Measurements from ENCODE around the gene PDE6G. TPM values are rescaled to one million over a fixed set of nuclear protein-coding genes. Genes with fewer than 3 reads are reported as not detected.

The PDE6G gene
- total RNA-seq, 1 experiment from 2014 or later = 0.34 TPM

DNA sequence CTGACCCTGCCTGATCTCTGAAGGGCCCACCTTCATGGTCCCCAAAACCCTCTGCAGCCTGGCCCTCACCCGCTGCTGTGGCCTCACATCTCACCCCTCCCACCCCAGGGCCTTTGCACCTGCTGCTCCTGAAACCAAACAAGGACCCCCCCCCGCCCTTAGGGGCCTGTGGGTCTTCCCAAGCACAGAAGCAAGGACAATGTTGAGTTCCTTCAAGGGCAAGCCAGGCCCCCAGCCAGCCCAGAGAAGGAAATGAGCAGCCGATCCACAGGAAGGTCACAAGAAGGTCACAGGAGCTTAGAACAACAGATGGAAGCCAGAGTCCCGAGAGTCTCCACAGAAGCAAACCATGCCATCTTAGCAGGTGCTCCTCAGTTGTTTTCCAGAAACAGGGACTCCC is 493 bp upstream of the PDE6G start:
- Histone ChIP-seq H3K9me3 (replicated peaks) (no peaks in the 10 kb centered on the region), H3K36me3 (no peaks in the 10 kb centered on the region), H3K4me1 (no peaks in the 10 kb centered on the region; the same call in 1 of the 2 replicates), H3K27ac (no peak overlapping the region), H3K27me3 (peaks cover 4% of the 10 kb centered on the region; the same call in 1 of the 2 replicates), H3K4me3 (no peak overlapping the region)
- DNase-seq = peak in 1 of 2 experiments; percentile 51

DNA sequence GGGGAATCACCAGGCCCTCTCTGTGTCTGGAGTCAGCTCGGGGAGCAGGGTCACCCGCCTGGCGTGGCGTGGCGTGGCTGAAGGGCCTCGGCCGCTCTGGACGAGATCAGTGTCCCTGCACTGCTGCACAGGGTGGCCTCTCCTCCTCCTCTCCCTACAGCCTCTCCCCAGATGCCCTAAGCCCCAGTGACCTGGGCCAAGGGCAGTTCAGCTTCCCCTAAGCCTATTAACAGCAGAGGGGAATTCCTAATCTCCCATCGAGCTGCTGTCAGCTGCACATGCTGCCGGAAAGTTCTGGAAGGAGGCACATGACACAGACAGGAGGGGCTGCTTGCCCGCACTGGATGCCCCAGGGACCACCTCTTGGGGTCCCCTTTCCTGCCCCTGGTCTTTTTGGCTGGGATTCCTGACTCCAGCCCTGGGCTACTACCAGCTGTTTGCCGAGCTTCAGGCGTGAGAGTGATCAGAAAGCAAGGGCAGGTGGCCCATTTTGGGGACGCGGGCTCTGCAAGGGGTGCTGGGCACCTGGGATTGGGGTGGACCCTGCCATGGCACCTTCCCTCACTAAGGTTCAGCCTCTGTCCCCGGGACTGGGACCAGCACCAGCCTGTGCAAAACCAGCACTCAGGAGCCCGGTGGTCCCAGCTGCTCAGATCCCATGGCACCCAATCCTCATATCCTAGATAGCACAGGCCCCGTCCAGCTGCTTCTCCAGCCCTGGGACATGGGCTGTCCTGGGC is 794 bp downstream of the PDE6G start:
- Histone ChIP-seq H3K36me3 (no peaks in the 10 kb centered on the region), H3K9me3 (replicated peaks) (no peaks in the 10 kb centered on the region), H3K27me3 (peaks cover 4% of the 10 kb centered on the region; the same call in 1 of the 2 replicates), H3K27ac (no peak overlapping the region), H3K4me1 (no peaks in the 10 kb centered on the region; the same call in 1 of the 2 replicates), H3K4me3 (no peak overlapping the region)
- no peak for DNase-seq

DNA sequence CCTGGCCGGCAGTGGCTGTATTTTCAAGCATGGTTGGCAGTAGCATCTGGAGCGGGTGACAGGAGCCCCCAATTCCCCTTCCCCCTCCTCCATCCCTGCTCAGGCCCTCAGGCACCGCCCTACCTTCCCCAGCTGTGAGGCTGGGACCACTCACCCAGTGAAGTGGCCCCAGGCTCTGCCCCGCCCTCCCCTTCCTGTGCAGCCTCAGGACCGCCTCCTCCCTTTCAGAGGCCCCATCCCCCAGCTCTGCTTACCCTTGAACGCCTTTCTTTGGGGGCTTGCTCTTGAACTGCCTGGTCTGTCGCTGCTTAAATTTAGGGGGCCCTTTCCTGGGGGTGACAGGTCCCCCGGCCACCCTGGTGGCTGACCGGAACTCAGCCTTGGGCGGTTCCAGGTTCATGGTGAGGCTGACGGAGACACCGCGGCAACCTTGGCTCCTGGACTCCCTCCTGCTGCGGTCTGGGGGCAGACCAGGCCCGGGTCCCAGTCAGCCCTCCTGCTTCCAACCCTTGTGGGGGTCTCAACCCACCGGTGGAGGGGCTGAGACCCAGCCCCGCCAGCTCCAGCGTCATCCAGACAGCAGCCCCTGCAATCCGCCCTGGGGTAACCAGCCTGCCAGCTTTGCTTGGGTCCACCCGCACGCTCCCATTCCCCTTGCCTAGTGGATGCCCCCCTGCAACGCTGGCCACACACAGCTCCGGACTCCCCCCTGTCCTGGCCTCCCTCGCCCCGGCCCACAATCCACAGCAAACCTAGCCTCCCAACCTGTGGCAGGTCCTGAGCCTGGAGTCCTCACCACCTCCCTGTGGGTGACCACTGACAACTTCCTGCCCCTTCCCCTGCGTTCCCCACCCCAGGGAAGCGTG is 3.2 kb downstream of the PDE6G start:
- Histone ChIP-seq H3K9me3 (replicated peaks) (no peaks in the 10 kb centered on the region), H3K4me1 (no peaks in the 10 kb centered on the region; the same call in 1 of the 2 replicates), H3K27me3 (peaks cover 4% of the 10 kb centered on the region; the same call in 1 of the 2 replicates), H3K4me3 (no peak overlapping the region), H3K27ac (no peak overlapping the region), H3K36me3 (no peaks in the 10 kb centered on the region)
- no peak for DNase-seq

DNA sequence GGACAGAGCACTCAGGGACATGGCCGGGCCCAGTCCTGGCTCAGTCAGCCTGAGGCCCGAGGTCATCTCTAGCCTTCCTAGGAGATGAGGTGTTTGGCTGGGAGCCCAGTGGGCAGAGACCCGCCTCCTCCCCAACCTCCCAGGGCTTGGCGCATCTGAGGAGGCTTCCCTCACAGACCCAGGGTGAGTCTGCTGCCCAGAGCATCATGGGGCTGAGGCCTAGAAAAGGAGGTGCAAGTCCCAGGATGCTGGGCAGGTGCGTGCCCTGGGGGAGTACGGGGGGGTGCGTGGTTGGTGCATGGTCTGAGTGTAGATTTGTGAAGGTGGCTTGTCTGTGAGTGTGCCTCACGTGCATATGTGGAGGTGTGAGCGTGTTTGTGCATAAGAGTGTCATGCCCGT is 4.7 kb downstream of the PDE6G start:
- Histone ChIP-seq H3K9me3 (replicated peaks) (no peaks in the 10 kb centered on the region), H3K27ac (no peak overlapping the region)
- DNase-seq = peak; percentile 62 to 70

DNA sequence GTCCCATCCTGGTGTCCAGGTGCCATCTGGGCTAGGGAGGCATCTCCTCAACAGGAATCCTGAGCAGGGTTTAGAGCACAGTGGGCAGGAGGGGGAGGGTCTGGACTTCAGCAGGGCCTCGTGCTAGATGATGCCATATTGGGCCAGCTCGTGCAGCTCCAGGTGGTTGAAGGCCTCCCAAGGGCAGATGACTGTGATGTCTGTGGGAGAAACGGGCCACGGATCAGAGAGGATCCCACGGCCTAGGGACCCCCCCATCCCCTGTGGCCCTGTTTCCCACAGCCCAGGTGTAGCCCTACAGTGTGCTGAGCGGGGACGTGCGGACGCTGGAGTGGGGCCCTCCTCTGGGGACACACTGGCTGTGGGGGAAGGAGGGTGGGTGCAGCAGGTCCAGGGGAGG is 5.4 kb downstream of the PDE6G start:
- Histone ChIP-seq H3K27ac (no peak overlapping the region), H3K9me3 (replicated peaks) (no peaks in the 10 kb centered on the region), H3K4me3 (no peak overlapping the region), H3K27me3 (peaks cover 4% of the 10 kb centered on the region; the same call in 1 of the 2 replicates), H3K36me3 (no peaks in the 10 kb centered on the region), H3K4me1 (no peaks in the 10 kb centered on the region; the same call in 1 of the 2 replicates)
- no peak for DNase-seq

More for the DNA sequence above, 4.7 kb downstream of the PDE6G start:
- Histone ChIP-seq H3K36me3 (no peaks in the 10 kb centered on the region), H3K27me3 (peaks cover 4% of the 10 kb centered on the region; the same call in 1 of the 2 replicates), H3K4me3 (no peak overlapping the region), H3K4me1 (no peaks in the 10 kb centered on the region; the same call in 1 of the 2 replicates)

DNA sequence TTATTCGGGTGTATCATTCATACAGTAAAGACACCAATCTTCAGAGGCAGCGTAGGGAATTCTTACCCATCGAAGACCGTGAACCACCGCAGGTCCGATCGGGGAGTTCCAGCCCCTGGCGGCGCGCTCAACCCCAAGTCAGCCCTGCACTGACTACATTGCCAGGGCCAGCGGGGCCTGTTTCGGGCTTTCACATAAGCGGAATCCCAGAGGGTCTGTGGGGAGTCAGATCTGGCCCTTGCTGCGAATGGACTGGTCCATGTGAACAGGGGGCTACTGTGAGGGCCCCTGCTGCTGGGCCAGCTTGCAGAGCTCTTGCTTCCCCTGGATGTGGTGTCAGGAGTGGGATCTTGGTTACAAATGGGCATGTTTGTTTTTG is 7.6 kb downstream of the PDE6G start:
- H3K9me3 ChIP-seq (replicated peaks) = no peaks in the 10 kb centered on the region
- no peaks in the 10 kb centered on the region for H3K36me3 ChIP-seq
- 0 out of 2 replicates have a peak, but pooled peaks cover 4% of the 10 kb centered on the region for H3K27me3 ChIP-seq
- no peak overlapping the region for H3K4me3 ChIP-seq
- no peaks in the 10 kb centered on the region; the same call in 1 of the 2 replicates for H3K4me1 ChIP-seq
- no peak for DNase-seq
- H3K27ac ChIP-seq = no peak overlapping the region

DNA sequence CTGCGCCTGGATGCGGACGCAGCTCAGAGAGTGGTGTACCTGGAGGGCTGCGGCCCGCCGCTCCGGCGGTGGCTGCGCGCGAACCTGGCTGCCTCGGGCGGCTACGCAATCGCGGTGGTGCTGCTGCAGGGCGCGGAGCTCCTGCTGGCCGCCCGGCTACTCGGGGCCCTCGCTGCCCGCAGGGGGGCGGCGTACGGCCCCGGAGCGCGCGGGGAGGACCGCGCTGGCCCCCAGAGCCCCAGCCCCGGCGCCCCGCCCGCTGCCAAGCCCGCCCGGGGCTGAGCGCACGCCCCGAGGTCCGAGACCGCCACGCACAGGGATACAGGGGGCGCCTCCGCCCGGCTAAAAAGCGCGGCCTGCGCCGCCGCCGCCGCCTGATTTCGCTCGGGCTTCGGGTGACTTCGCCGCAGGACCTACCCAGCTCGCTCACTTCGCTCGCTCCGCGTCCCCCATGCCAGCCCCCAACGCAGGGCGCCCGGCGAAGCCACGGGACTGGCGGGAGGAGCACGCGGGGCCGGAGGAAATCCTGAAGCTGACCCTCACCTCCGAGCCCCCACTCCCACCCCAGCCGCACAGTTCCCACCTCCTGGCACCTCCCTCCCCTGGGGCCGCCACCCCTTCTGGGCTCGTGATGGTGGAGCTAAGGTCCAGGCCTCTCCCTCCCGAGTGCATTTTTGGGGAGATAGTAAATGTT is 8.2 kb downstream of the PDE6G start:
- H3K4me3 ChIP-seq = no peak overlapping the region
- no peaks in the 10 kb centered on the region; the same call in 1 of the 2 replicates for H3K4me1 ChIP-seq
- no peaks in the 10 kb centered on the region for H3K36me3 ChIP-seq
- H3K27ac ChIP-seq = no peak overlapping the region
- DNase-seq = no peak
- H3K9me3 ChIP-seq (replicated peaks) = no peaks in the 10 kb centered on the region
- H3K27me3 ChIP-seq = 0 out of 2 replicates have a peak, but pooled peaks cover 2% of the 10 kb centered on the region

DNA sequence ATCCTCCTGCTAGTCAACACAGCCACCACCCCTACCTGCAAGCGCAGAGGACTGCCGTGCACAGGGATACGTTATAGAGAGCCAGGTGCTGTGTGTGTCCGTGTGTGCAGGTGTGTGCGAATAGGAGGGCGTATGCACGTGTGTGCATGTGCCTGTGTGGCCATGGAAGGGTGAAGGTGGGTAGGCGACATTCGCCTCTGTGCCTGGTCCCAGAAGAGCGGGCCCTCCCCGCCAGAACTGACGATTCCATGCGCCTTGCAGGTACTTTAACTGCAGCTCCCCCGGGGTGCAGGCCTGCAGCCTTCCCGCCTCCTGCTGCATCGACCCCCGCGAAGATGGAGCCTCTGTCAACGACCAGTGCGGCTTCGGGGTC is 8.7 kb downstream of the PDE6G start:
- Histone ChIP-seq H3K4me1 (no peaks in the 10 kb centered on the region; the same call in 1 of the 2 replicates), H3K36me3 (no peaks in the 10 kb centered on the region), H3K27me3 (no peaks in the 10 kb centered on the region), H3K27ac (no peak overlapping the region), H3K9me3 (replicated peaks) (no peaks in the 10 kb centered on the region), H3K4me3 (no peak overlapping the region)
- DNase-seq = no peak

DNA sequence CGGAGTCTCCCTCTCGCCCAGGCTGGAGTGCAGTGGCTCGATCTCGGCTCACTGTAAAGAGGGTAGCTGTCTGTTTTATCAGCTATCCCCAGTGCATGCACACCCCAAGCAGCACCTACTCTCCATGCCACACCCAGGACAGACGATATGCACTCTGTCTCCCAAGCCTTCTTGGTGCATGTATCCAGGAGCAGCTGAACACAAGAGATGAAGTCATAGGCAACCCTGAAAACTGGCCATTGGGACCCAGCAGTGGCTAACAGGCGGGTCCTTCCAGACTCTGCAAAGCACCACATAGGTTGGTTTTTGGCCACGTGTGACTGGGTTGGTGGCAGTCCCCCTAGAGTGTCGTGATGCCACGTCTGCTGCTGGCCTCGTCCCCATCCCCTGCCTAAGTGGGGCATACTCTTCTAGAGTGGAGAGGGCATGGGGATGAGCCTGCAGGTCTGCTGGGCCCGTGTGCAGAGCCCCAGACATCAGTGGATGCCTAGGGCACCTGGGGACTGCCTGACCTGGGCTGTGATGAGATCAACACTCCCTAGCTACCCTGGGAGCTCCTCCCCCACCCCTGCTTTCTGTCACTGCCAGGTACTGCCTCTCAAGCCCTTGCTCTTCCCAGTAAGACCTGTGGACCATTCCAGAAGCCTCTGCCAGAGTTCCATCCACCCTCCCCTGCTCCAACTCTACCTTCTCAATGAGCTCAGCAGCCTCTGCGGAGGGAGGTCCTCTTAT is 9.3 kb downstream of the PDE6G start:
- no peak for DNase-seq
- Histone ChIP-seq H3K27ac (no peak overlapping the region), H3K9me3 (replicated peaks) (no peaks in the 10 kb centered on the region), H3K36me3 (no peaks in the 10 kb centered on the region), H3K4me3 (no peak overlapping the region), H3K4me1 (no peaks in the 10 kb centered on the region; the same call in 1 of the 2 replicates), H3K27me3 (no peaks in the 10 kb centered on the region)

DNA sequence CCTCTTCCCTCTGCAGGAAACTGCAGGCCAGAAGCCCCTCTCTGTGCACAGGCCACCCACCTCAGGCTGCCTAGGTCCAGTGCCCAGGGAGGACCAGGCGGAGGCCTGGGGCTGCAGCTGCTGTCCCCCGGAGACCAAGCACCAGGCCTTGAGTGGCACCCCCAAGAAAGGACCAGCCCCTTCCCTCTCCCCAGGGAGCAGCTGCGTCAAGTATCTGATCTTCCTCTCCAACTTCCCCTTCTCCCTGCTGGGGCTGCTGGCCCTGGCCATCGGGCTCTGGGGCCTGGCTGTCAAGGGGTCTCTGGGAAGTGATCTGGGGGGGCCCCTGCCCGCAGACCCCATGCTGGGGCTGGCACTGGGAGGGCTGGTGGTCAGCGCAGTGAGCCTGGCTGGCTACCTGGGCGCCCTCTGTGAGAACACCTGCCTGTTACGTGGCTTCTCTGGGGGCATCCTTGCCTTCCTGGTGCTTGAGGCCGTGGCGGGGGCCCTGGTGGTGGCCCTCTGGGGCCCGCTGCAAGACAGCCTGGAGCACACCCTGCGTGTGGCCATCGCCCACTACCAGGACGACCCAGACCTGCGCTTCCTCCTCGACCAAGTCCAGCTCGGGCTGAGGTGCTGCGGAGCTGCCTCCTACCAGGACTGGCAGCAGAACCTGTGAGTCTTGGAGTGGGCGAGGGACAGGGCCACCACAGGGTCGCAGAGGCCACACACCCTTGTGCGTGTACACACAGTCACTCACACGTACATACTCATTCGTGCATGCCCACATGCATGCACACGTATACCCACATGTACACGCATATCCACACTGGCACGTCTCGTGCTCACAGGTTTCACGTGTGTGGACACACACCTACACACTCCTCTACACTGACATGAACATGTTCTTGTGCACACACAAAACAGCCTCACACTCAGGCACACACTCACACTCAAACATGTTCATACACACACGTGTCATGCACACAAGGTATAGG is 11.1 kb downstream of the PDE6G start:
- Histone ChIP-seq H3K4me3 (no peak overlapping the region), H3K9me3 (replicated peaks) (no peaks in the 10 kb centered on the region), H3K4me1 (no peaks in the 10 kb centered on the region), H3K36me3 (no peaks in the 10 kb centered on the region), H3K27me3 (no peaks in the 10 kb centered on the region), H3K27ac (no peak overlapping the region)
- no peak for DNase-seq

DNA sequence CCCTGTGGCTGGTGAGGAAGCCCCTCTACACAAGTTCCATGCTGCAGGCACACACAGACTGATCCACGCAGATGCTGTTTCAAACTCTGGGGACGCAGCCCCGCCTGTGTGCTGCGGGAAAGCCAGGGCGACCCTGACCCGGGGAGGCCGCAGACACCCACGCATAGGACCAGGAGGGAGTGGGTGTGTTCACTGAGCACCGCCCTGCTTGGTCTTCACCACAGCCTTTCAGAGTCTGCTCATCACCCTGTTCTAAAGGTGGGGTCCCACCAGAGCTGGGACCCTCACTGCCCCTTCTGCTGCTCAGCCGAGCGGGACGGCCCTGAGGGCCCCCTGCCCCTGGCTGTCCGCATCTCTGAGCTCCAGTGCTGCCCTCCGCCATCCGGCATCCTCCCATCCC is 11.8 kb downstream of the PDE6G start:
- DNase-seq = no peak
- no peaks in the 10 kb centered on the region for H3K36me3 ChIP-seq
- H3K9me3 ChIP-seq (replicated peaks) = no peaks in the 10 kb centered on the region
- H3K27ac ChIP-seq = no peak overlapping the region
- H3K4me1 ChIP-seq = no peaks in the 10 kb centered on the region
- no peaks in the 10 kb centered on the region for H3K27me3 ChIP-seq
- H3K4me3 ChIP-seq = no peak overlapping the region

DNA sequence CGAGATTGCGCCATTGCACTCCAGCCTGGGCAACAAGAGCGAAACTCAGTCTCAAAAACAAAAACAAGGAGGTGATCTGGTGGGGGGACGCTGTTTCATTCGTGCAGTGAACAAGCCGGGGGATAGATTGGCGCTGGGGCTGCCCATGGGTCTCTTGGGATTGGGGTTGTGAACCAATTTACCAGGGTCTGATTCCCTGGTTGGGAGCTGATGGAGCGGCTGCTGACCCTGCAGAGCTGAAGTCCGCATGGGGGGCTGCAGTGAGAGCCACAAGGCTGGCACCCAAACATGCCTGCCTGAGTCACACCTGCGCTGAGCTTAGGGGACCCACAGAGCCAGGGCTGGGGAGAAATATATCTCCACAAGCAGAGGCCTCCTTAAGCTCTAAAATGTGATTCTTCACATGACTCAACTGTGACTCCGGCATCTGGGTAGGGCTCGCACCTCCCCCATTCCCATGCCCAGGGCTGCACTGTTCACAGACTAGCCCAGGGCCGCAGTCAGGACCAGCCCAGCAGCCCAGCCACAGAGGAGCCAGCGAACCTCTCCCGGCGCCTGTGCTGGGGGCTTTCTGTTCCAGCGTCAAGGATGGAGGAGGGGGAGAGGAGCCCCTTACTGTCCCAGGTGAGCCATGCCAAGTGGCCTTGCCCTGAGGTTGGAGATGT is 14.4 kb downstream of the PDE6G start:
- Histone ChIP-seq H3K27me3 (no peaks in the 10 kb centered on the region), H3K4me1 (no peaks in the 10 kb centered on the region), H3K4me3 (no peak overlapping the region), H3K9me3 (replicated peaks) (no peaks in the 10 kb centered on the region), H3K27ac (no peak overlapping the region), H3K36me3 (no peaks in the 10 kb centered on the region)
- DNase-seq = no peak

DNA sequence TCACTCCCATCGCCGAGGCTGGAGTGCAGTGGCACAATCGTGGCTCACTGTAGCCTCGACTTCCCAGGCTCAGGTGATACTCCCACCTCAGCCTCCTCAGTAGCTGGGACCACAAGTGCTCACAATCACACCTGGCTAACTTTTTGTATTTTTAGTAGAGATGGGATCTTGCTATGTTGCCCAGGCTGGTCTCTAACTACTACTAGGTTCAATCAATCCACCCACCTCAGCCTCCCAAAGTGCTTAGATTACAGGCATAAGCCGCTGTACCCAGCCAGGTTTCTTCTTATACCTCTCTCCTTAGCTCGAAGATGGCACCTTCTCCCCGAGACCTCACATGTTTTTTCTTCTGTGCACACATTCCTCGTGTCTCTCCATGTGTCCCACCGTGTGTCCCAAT is 16.3 kb downstream of the PDE6G start:
- Histone ChIP-seq H3K27me3 (no peaks in the 10 kb centered on the region), H3K4me3 (no peak overlapping the region), H3K4me1 (no peaks in the 10 kb centered on the region), H3K36me3 (0 out of 2 replicates have a peak, but pooled peaks cover under 1% of the 10 kb centered on the region), H3K9me3 (replicated peaks) (no peaks in the 10 kb centered on the region), H3K27ac (no peak overlapping the region)
- DNase-seq = no peak

Data from SJCRH30 (cell line).